ENCODE measurements around the gene RAET1L. TPM values are rescaled to one million over a fixed set of nuclear protein-coding genes. Genes with fewer than 3 reads are reported as not detected.

Gene RAET1L
- polyA plus RNA-seq, 3 donors, result not detected

GRCh38 chr6:150029276-150029675, 3.9 kb upstream of the RAET1L start:
- peaks cover 0 to 11% (median 2%) of the 10 kb centered on the region in 7 donors for H3K9me3 Mint-ChIP-seq
- H3K4me1 ChIP-seq (ENCODE audit: control insufficient read depth in 1 of 2, insufficient read depth in 2 of 2, low read length in 2 of 2), result peaks cover 12 to 16% of the 10 kb centered on the region in 2 donors
- intact Hi-C loops (cut with micrococcal nuclease), result no loop called here
- no peaks in the 10 kb centered on the region for H3K9me3 ChIP-seq (replicated peaks in 1 of 2; ENCODE audit: control insufficient read depth in 1 of 2, insufficient read depth in 1 of 2, low read length in 2 of 2)
- H3K79me2 ChIP-seq (ENCODE audit: insufficient read depth, low read length), result no peaks in the 10 kb centered on the region
- H4K20me1 ChIP-seq (ENCODE audit: insufficient read depth, low read length), result no peaks in the 10 kb centered on the region
- no peaks in the 10 kb centered on the region for H3K36me3 Mint-ChIP-seq
- no peak overlapping the region for H3K4me3 ChIP-seq (replicated peaks in 1 of 3; ENCODE audit: low read depth in 2 of 3, low read length in 3 of 3)
- H3K27ac ChIP-seq (ENCODE audit: low read depth in 1 of 2, low read length in 2 of 2), result no peak overlapping the region
- peaks cover 17% of the 10 kb centered on the region for H3K4me1 Mint-ChIP-seq
- H3K27me3 ChIP-seq (ENCODE audit: control insufficient read depth in 2 of 2, insufficient read depth in 2 of 2, low read length in 2 of 2), result peaks cover 18 to 49% of the 10 kb centered on the region in 2 donors
- TF ChIP-seq CTCF (IDR thresholded peaks at IDR 0.05), result no peak
- H3K9ac ChIP-seq (ENCODE audit: insufficient read depth, low read length, poor library complexity, severe bottlenecking), result no peak overlapping the region
- no peak overlapping the region for H3K4me3 Mint-ChIP-seq
- H3K27me3 Mint-ChIP-seq (ENCODE audit: low read depth in 3 of 3), result peaks cover 56 to 69% (median 65%) of the 10 kb centered on the region in 3 donors
- WGBS (ENCODE audit: insufficient coverage), result no CpG with 5 or more reads among the region's 7 CpGs
- H2AFZ ChIP-seq (ENCODE audit: insufficient read depth, low read depth, low read length, poor library complexity, severe bottlenecking), result no peak overlapping the region
- no peaks in the 10 kb centered on the region for H3K36me3 ChIP-seq (replicated peaks in 1 of 2; ENCODE audit: control insufficient read depth in 1 of 2, insufficient read depth in 2 of 2, low read length in 2 of 2)
- H3K4me2 ChIP-seq (replicated peaks; ENCODE audit: extremely low read depth, low read length, poor library complexity, severe bottlenecking), result no peak overlapping the region
- DNase-seq, result no peak
- H3K27ac Mint-ChIP-seq, result no peak overlapping the region

- H2AFZ ChIP-seq (ENCODE audit: insufficient read depth, low read depth, low read length, poor library complexity, severe bottlenecking), result no peak overlapping the region
- no peaks in the 10 kb centered on the region for H4K20me1 ChIP-seq (ENCODE audit: insufficient read depth, low read length)
- H3K79me2 ChIP-seq (ENCODE audit: insufficient read depth, low read length), result no peaks in the 10 kb centered on the region
- no peak overlapping the region for H3K4me2 ChIP-seq (replicated peaks; ENCODE audit: extremely low read depth, low read length, poor library complexity, severe bottlenecking)
- H3K4me1 Mint-ChIP-seq, result peaks cover 17% of the 10 kb centered on the region
- H3K4me3 ChIP-seq (replicated peaks in 1 of 3; ENCODE audit: low read depth in 2 of 3, low read length in 3 of 3), result no peak overlapping the region
- H3K27me3 ChIP-seq (ENCODE audit: control insufficient read depth in 2 of 2, insufficient read depth in 2 of 2, low read length in 2 of 2), result peaks cover 18 to 51% of the 10 kb centered on the region in 2 donors
- H3K27me3 Mint-ChIP-seq (ENCODE audit: low read depth in 3 of 3), result peaks cover 54 to 69% (median 64%) of the 10 kb centered on the region in 3 donors
- 69% methylated on average over 6 of the region's 8 CpGs for WGBS (ENCODE audit: insufficient coverage)
- no peak overlapping the region for H3K9ac ChIP-seq (ENCODE audit: insufficient read depth, low read length, poor library complexity, severe bottlenecking)
- peak overlapping the region in 1 of 2 donors; percentile 68 for H3K4me3 Mint-ChIP-seq
- TF ChIP-seq CTCF (IDR thresholded peaks at IDR 0.05), result no peak
- H3K36me3 ChIP-seq (replicated peaks in 1 of 2; ENCODE audit: control insufficient read depth in 1 of 2, insufficient read depth in 2 of 2, low read length in 2 of 2), result no peaks in the 10 kb centered on the region
- peaks cover 12 to 16% of the 10 kb centered on the region in 2 donors for H3K4me1 ChIP-seq (ENCODE audit: control insufficient read depth in 1 of 2, insufficient read depth in 2 of 2, low read length in 2 of 2)
- H3K27ac ChIP-seq (ENCODE audit: low read depth in 1 of 2, low read length in 2 of 2), result no peak overlapping the region
- intact Hi-C loops (cut with micrococcal nuclease), result no loop called here
- no peak for DNase-seq
- no peaks in the 10 kb centered on the region for H3K36me3 Mint-ChIP-seq
- peak overlapping the region in 1 of 7 donors; percentile 37 for H3K27ac Mint-ChIP-seq
- H3K9me3 ChIP-seq (replicated peaks in 1 of 2; ENCODE audit: control insufficient read depth in 1 of 2, insufficient read depth in 1 of 2, low read length in 2 of 2), result no peaks in the 10 kb centered on the region
- H3K9me3 Mint-ChIP-seq, result peaks cover 0 to 11% (median 2%) of the 10 kb centered on the region in 7 donors
Observed at GRCh38 chr6:150028799-150029198, 3.5 kb upstream of the RAET1L start.
